Activated naive CD8-positive, alpha-beta T cell (primary cell): Measurements from ENCODE around the gene S100G.

Experiments
- H3K27ac Mint-ChIP-seq: one replicate; pipeline ENCODE4 v1.8.0; 2021; ENCODE audit warnings: mixed read lengths
- H3K27me3 Mint-ChIP-seq: one replicate; pipeline ENCODE4 v1.8.0; 2021; ENCODE audit warnings: mixed read lengths
- H3K36me3 Mint-ChIP-seq: one replicate; pipeline ENCODE4 v1.8.0; 2021; ENCODE audit warnings: mixed read lengths
- H3K4me1 Mint-ChIP-seq: one replicate; pipeline ENCODE4 v1.8.0; 2021; ENCODE audit warnings: low read depth, mixed read lengths
- H3K4me3 Mint-ChIP-seq: one replicate; pipeline ENCODE4 v1.8.0; 2021; ENCODE audit warnings: mild to moderate bottlenecking, mixed read lengths
- H3K9me3 Mint-ChIP-seq: one replicate; pipeline ENCODE4 v1.8.0; 2021; ENCODE audit warnings: low read depth, mixed read lengths

S100G gene

DNA sequence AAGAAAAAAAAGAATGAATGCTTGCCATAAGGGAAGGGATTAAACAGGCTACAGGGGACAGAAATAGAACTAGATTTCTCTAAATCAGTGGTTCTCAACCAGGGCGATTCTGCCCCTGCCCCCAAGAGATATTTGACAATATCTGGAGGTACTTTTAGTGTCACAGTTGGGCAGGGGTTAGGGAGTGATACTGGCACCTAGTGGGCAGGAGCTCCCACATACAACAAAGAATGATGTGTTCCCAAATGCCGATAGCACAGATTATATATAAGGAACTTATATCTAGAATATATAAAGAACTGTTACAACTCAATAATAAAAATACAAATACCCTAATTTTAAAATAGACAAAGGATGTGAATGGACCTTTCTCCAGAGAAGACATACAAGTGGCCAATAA, 14.7 kb downstream of the S100G start:
- no peaks in the 10 kb centered on the region for H3K9me3 Mint-ChIP-seq
- H3K27me3 Mint-ChIP-seq, result no peaks in the 10 kb centered on the region
- H3K36me3 Mint-ChIP-seq, result peaks cover 2% of the 10 kb centered on the region
- no peak overlapping the region for H3K4me3 Mint-ChIP-seq
- H3K4me1 Mint-ChIP-seq, result no peaks in the 10 kb centered on the region
- H3K27ac Mint-ChIP-seq, result no peak overlapping the region

DNA sequence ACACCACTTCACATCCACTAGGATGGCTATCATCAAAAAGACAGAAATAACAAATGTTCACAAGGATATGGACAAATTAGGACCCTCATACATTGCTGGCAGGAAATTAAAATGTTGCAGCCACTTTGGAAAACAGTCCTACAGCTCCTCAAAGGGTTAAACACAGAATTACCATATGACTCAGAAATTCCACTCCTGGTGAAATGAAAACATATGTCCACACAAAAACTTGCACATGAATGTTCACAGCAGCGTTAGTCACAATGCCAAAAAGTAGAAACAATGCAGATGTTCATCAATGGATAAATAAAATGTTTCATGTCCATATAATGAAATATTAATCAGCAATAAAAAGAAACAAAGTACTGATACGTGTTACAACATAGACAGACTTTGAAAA, 15.1 kb downstream of the S100G start:
- no peaks in the 10 kb centered on the region for H3K9me3 Mint-ChIP-seq
- H3K36me3 Mint-ChIP-seq, result peaks cover 2% of the 10 kb centered on the region
- H3K27ac Mint-ChIP-seq, result no peak overlapping the region
- no peaks in the 10 kb centered on the region for H3K27me3 Mint-ChIP-seq
- no peaks in the 10 kb centered on the region for H3K4me1 Mint-ChIP-seq
- no peak overlapping the region for H3K4me3 Mint-ChIP-seq

DNA sequence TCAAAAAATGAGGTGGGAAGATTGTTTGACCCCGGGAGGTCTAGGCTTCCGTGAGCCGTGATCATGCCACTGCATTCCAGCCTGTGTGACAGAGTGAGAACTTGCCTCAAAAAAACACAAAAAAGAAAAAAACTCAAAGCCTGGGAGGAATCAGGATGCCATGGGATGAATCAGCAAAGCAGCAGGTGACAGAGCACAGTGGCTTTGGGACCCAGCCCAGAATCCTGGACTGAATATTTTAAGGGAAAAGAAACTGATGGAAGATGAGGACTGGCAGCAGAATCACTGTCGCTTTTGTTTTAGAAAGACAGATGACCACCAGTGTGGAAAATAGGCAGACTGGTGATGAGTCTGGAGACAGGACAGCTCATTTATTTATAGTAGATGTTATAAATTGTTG, 16.6 kb downstream of the S100G start:
- Mint-ChIP-seq H3K27me3 (no peaks in the 10 kb centered on the region), H3K27ac (no peak overlapping the region), H3K4me1 (no peaks in the 10 kb centered on the region), H3K9me3 (no peaks in the 10 kb centered on the region), H3K4me3 (no peak overlapping the region), H3K36me3 (peaks cover 2% of the 10 kb centered on the region)

DNA sequence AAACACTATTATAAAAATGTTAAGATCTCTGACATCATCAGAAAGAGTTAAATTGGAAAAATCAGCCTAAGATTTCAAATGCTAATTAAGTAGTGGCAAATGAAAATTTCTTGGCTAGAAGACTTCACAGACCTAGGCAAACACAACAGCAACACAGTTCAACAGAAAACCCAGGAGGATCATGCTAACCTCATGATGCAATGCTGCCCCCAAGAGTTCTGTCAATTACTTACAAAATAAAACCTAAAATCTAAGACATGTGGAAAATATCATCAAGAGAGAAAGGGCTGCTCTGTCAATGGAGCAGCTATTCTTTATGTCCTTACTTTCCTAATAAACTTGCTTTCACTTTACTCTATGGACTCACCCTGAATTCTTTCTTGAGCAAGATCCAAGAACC, 21.0 kb downstream of the S100G start:
- H3K4me1 Mint-ChIP-seq, result no peaks in the 10 kb centered on the region
- H3K9me3 Mint-ChIP-seq, result no peaks in the 10 kb centered on the region
- no peak overlapping the region for H3K4me3 Mint-ChIP-seq
- H3K27me3 Mint-ChIP-seq, result no peaks in the 10 kb centered on the region
- H3K27ac Mint-ChIP-seq, result no peak overlapping the region
- no peaks in the 10 kb centered on the region for H3K36me3 Mint-ChIP-seq

DNA sequence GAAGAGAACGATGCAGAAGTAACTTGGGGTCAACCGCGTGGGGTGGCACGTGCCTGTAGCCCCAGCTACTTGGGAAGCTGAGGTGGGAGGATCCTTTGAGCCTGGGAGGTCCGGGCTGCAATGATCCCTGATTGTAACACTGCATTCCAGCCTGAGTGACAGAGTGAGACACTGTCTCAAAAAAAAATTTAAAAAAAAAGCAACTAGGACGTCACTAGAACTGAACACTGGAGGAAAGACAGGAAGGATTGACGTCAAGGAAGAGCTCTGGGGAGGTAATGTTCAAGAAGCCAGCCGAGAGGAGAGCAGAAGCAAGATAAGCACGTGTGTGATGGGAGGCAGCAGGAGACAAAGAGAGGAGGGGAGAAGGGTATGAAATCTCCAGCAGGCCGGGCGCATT, 28.7 kb downstream of the S100G start:
- Mint-ChIP-seq H3K4me3 (no peak overlapping the region), H3K27me3 (no peaks in the 10 kb centered on the region), H3K9me3 (no peaks in the 10 kb centered on the region), H3K27ac (no peak overlapping the region), H3K36me3 (peaks cover 2% of the 10 kb centered on the region), H3K4me1 (no peaks in the 10 kb centered on the region)

DNA sequence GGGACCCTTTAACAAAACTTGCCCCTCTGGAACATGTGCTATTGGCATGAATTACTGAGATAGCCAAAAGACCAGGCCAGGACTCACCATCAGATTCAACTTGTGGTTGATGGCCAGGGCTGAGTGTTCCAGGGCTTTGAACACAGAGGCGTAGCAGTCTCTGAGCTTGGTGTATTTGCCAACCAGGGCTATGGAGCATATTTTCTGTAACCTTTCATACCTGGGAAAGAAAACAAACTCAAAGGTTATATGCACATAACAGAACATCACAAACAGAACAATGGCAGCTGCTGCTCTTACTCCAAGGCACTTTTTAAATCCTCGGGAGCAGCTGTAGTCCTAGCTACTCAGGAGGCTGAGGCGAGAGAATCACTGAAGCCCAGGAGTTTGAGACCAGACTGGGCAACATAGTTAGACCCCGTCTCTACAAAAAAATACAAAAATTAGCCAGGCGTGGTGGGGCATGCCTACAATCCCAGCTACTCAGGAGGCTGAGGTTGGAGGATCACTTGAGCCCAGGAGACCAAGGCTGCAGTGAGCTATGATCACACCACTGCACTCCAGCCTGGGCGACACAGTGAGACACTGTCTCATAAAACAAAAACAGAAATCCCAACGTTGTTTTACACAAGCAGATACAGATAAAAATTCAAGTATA, 33.2 kb downstream of the S100G start:
- Mint-ChIP-seq H3K36me3 (no peaks in the 10 kb centered on the region), H3K27me3 (no peaks in the 10 kb centered on the region), H3K27ac (no peak overlapping the region), H3K4me1 (no peaks in the 10 kb centered on the region), H3K4me3 (no peak overlapping the region), H3K9me3 (no peaks in the 10 kb centered on the region)

DNA sequence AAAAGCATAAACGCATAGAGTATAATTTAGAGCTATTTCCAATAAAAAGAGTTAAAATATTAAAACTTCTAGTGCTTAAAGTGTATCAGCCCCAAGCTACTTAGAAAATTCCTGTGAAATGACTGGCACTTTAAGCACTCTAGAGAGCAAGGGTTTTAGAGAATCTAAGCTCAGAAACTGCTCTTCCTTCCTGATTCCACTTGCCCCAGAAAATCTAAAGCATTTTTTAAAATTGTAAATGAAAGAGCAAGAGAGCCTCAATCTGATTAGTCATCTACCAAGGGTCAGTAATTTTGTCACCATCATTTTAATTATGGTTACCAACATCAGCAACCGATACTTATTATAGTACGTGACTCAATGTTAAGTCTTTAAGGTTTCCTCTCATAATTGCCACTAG, 37.6 kb downstream of the S100G start:
- Mint-ChIP-seq H3K9me3 (no peaks in the 10 kb centered on the region), H3K36me3 (no peaks in the 10 kb centered on the region), H3K4me3 (no peak overlapping the region), H3K4me1 (no peaks in the 10 kb centered on the region), H3K27me3 (no peaks in the 10 kb centered on the region), H3K27ac (no peak overlapping the region)

DNA sequence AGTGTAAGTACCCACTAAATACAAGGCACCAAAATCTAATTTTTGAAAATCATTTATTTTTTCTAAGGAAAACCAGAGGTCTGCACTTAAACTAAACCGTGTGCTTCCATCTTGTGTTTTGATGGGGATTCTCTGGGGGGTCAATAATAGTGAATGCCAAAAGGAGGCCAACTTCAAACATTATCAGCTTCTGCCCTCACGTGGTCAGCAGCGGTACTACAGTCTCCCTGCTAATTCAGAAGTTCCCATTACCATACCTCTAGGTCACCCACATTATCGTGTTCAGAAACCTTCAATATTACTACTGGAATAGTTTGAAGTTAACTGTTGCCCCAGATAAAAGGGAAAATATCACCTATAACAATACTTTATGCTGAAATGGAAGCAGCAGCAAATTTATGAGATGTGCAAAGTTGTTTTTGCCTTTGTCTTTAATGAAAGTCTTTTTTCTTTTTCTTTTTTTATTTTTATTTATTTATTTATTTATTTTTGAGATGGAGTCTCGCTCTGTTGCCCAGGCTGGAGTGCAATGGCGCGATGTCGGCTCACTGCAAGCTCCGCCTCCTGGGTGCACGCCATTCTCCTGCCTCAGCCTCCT, 45.2 kb downstream of the S100G start:
- no peaks in the 10 kb centered on the region for H3K27me3 Mint-ChIP-seq
- H3K9me3 Mint-ChIP-seq, result no peaks in the 10 kb centered on the region
- no peak overlapping the region for H3K27ac Mint-ChIP-seq
- no peak overlapping the region for H3K4me3 Mint-ChIP-seq
- H3K4me1 Mint-ChIP-seq, result no peaks in the 10 kb centered on the region
- no peaks in the 10 kb centered on the region for H3K36me3 Mint-ChIP-seq

DNA sequence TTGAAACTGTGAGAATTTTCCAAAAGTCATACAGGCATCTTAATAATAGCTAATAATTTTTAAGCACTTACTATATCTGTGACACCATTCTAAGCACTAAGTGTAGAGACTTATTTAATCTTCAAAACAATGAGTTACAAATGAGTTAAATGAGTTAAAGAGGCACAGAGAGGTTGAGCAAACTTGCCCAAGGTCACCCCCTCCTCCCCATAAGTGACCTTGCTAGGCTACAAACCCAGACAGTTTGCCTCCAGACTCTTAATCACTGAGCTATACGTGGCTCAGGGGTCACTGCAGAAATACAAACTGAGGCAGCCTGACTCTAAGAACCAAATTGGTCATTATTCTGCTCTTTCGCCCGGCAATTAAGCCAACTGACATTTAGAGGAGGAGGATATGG, 47.0 kb downstream of the S100G start:
- Mint-ChIP-seq H3K4me3 (no peak overlapping the region), H3K4me1 (no peaks in the 10 kb centered on the region), H3K27ac (no peak overlapping the region), H3K36me3 (no peaks in the 10 kb centered on the region), H3K27me3 (no peaks in the 10 kb centered on the region), H3K9me3 (no peaks in the 10 kb centered on the region)

DNA sequence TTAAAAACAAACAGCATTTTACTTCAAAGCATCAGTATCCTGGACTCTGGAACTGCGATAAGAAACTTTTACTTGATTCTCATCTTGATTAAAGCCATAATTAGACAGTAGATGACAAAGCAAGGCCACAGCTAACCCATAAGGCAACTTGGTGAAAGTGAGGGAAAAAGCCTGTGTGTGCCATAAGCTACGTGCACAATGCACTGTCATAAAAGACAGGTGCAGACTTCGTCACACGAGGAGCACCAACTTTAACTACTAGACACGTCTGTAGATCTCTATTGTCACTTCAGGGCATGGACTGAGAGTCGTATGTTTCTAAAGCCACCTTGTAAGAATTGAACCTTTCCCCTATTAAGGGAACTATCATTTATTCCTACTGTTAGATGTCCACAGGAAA, 49.4 kb downstream of the S100G start:
- Mint-ChIP-seq H3K4me3 (no peak overlapping the region), H3K36me3 (no peaks in the 10 kb centered on the region), H3K27ac (no peak overlapping the region), H3K4me1 (no peaks in the 10 kb centered on the region), H3K9me3 (no peaks in the 10 kb centered on the region), H3K27me3 (no peaks in the 10 kb centered on the region)

DNA sequence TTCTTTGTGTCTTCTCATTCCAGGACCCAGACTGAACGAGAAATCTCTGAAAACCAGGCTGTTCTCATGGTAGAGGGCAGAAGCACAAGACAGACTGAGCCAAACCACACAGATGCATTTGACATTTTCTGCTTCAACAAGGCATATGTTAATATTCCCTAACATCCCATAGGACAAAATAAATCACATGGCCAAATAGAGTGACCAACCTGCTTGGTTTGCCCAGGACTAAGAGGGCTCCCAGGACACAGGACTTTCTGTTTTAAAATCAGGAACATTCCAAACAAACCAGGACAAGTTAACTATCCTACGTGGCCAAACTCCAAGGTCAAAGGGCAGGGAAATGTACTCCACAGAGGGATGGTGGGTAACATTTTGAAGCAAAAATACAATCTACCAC, 50.8 kb downstream of the S100G start:
- H3K9me3 Mint-ChIP-seq, result no peaks in the 10 kb centered on the region
- H3K4me3 Mint-ChIP-seq, result no peak overlapping the region
- H3K36me3 Mint-ChIP-seq, result no peaks in the 10 kb centered on the region
- H3K4me1 Mint-ChIP-seq, result no peaks in the 10 kb centered on the region
- no peaks in the 10 kb centered on the region for H3K27me3 Mint-ChIP-seq
- H3K27ac Mint-ChIP-seq, result no peak overlapping the region

DNA sequence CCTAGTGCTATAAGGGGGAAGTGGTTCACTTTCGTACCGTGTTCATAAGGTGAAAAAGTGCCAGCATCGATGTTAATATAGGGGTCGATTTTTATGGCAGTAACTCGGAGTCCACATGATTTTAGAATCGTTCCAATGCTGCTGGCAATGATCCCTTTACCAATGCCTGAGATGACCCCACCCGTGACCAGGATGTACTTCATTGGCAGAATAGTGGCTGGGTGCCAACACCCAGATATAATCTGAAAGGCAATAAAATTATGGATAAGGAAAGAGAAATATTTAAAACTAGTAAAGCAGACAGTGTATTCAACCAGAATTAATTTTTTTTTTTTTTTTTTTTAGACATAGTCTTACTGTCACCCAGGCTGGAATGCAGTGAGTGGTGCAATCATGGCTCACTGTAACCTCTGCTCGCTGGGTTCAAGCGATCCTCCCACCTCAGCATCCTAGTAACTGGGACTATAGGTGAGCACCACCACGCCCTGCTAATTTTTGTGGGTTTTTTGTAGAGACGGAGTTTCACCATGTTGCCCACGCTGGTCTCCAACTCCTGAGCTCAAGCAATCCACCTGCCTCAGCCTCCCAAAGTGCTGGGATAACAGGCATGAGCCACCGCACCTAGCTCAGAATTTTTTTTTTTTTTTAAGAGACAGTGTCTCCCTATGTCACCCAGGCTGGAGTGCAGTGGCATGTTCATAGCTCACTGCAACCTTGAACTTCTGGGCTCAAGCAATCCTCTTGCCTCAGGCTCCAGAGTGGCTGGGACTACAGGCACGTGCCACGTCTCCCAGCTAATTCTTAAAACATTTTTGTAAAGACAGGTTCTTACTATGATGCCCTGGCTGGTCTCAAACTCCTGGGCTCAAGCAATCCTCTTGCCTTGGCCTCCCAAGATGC, 53.0 kb downstream of the S100G start:
- H3K36me3 Mint-ChIP-seq, result no peaks in the 10 kb centered on the region
- H3K27me3 Mint-ChIP-seq, result no peaks in the 10 kb centered on the region
- H3K4me3 Mint-ChIP-seq, result no peak overlapping the region
- H3K27ac Mint-ChIP-seq, result no peak overlapping the region
- H3K9me3 Mint-ChIP-seq, result no peaks in the 10 kb centered on the region
- H3K4me1 Mint-ChIP-seq, result no peaks in the 10 kb centered on the region
